Body of pancreas (tissue), 4 donors: ENCODE measurements around the gene TMEM245.

Source experiments
- CTCF ChIP-seq, 7 experiments: fragments of 450-650 bp in 4 of 7; fragments of 200-600 bp in 3 of 7; sonication (generic) in 3 of 7; IDR thresholded peaks; one replicate each; pipeline ENCODE4 v1.5.1; 2016 to 2019; ENCODE audit warnings: antibody characterized with exemption in 7 of 7
- POLR2A ChIP-seq, 3 donors: fragments of 450-650 bp; IDR thresholded peaks; one replicate each; pipeline ENCODE4 v1.6.1; 2016; ENCODE audit warnings: antibody characterized with exemption in 3 of 3, mild to moderate bottlenecking in 2 of 3

GRCh38 chr9:109092587-109092986, 27.2 kb downstream of the TMEM245 start:
- TF ChIP-seq CTCF (IDR thresholded peaks at IDR 0.05): no peak
- TF ChIP-seq POLR2A (IDR thresholded peaks at IDR 0.05): no peak
